Left lung (tissue), 10 donors: ENCODE results near the gene AMN1. TPM values are rescaled to one million over a fixed set of nuclear protein-coding genes. Genes with fewer than 3 reads are reported as not detected.
A peak's percentile ranks its signal among the peaks of the same experiment; 100 is the strongest.

Experiments
- ATAC-seq: fragments of 200-7000 bp; cut with Tn5 transposase; one replicate; pipeline ENCODE4 v1.9.1; 2020; ENCODE audit warnings: moderate library complexity
- DNase-seq, 4 donors: peaks; one replicate each; pipeline ENCODE4 v3.0.0-alpha.2; 2013 to 2020
- H3K27ac ChIP-seq, 2 donors: fragments of 200-600 bp; sonication (generic) in 1 of 2; one replicate each; pipeline versions ENCODE4 v1.5.0 to v1.8.0; 2020 to 2021
- H3K27me3 ChIP-seq, 2 donors: fragments of 200-600 bp; sonication (generic) in 1 of 2; one replicate each; pipeline versions ENCODE4 v1.5.0 to v1.8.0; 2020 to 2021
- H3K36me3 ChIP-seq, 2 donors: fragments of 200-600 bp; sonication (generic) in 1 of 2; one replicate each; pipeline versions ENCODE4 v1.5.0 to v1.8.0; 2020 to 2021
- H3K4me1 ChIP-seq, 2 donors: fragments of 200-600 bp; one replicate each; pipeline ENCODE4 v1.8.0; 2021
- H3K4me3 ChIP-seq, 2 donors: fragments of 200-600 bp; sonication (generic) in 1 of 2; one replicate each; pipeline versions ENCODE4 v1.5.0 to v1.8.0; 2020 to 2021; ENCODE audit warnings: mild to moderate bottlenecking in 1 of 2
- H3K9me3 ChIP-seq, 2 donors: fragments of 200-600 bp; sonication (generic) in 1 of 2; one replicate each; pipeline versions ENCODE4 v1.5.0 to v1.8.0; 2020 to 2021
- CTCF ChIP-seq, 2 donors: fragments of 200-600 bp; sonication (generic) in 1 of 2; IDR thresholded peaks; one replicate each; pipeline versions ENCODE4 v1.5.0 to v1.8.0; 2021; ENCODE audit warnings: antibody characterized with exemption in 2 of 2
- intact Hi-C, 2 donors: fragments of 100-400 bp; cut with DNase I; formaldehyde crosslinking; loops; one replicate each; pipeline versions ENCODE4 v1.11.2 to v1.14.2; 2022
- polyA plus RNA-seq, 6 donors: library from polyadenylated mRNA; unstranded; fragments of 120-200 nt; gene quantifications; one replicate each; pipeline ENCODE4 v1.2.1, GENCODE V29; 2013; ENCODE audit not compliant: insufficient read length in 6 of 6
- total RNA-seq, 2 donors: library from RNA; stranded (reverse); fragmentation: NEBNext Ultra II Directional; extraction: Animal tissue kit (Norgen Biotek cat#: 25700); gene quantifications; one replicate each; pipeline ENCODE4 v1.2.1, GENCODE V29; 2021
- donor health status: DM: no; HTN: yes; CAD: no.
- donor health status: DM: no; HTN: no; CAD: no.

The AMN1 gene
- total and polyA plus RNA-seq, 8 donors: 6.6 to 19.7 (median 17.3) TPM

- no peaks in the 10 kb centered on the region for H3K27me3 ChIP-seq
- peaks cover 0 to 2% of the 10 kb centered on the region in 2 donors for H3K36me3 ChIP-seq
- DNase-seq (no peak), ATAC-seq (no peak)
- H3K4me1 ChIP-seq: peaks cover 0 to 2% of the 10 kb centered on the region in 2 donors
- H3K9me3 ChIP-seq: peaks cover 0 to 13% of the 10 kb centered on the region in 2 donors
- TF ChIP-seq CTCF (IDR thresholded peaks at IDR 0.05): no peak
- no peak overlapping the region for H3K4me3 ChIP-seq
- no peak overlapping the region for H3K27ac ChIP-seq
- intact Hi-C loops: no loop called here
Measured at GRCh38 chr12:31663576-31663975, 65.2 kb downstream of the AMN1 start.

GRCh38 chr12:31662176-31662849, 66.5 kb downstream of the AMN1 start:
- DNase-seq: no peak
- intact Hi-C loops: no loop called here

GRCh38 chr12:31659087-31659942, 69.5 kb downstream of the AMN1 start, which contains the start of gene ETFBKMT:
Gene ETFBKMT, plus strand, starts transcription at chr12:31659688. Its CDS starts 2,266 bp downstream, at chr12:31661954.
- intact Hi-C loops: loop anchor here in 1 of 2 donors (10.0 kb wide), 1 partner anchor 645 kb away; no protein-coding TSS in a partner anchor
- Histone ChIP-seq H3K27me3 (peaks cover 0 to 4% of the 10 kb centered on the region in 2 donors), H3K4me3 (peak within 1 kb of the TSS; percentile 61 to 71), H3K36me3 (no peaks in the 10 kb centered on the region), H3K27ac (peak within 1 kb of the TSS; percentile 96 to 98), H3K9me3 (no peaks in the 10 kb centered on the region), H3K4me1 (peaks cover 0 to 6% of the 10 kb centered on the region in 2 donors)
- peak; percentile 97 for ATAC-seq
- DNase-seq: peak; percentile 83 to 94 (median 92)
- TF ChIP-seq CTCF (IDR thresholded peaks at IDR 0.05): peak; percentile 17 to 54

More at GRCh38 chr12:31662176-31662849, 66.5 kb downstream of the AMN1 start:
- ATAC-seq: no peak
- peaks cover 0 to 6% of the 10 kb centered on the region in 2 donors for H3K4me1 ChIP-seq
- no peaks in the 10 kb centered on the region for H3K36me3 ChIP-seq
- no peak overlapping the region for H3K4me3 ChIP-seq
- H3K27me3 ChIP-seq: no peaks in the 10 kb centered on the region
- no peak for TF ChIP-seq CTCF (IDR thresholded peaks at IDR 0.05)
- peaks cover 0 to 9% of the 10 kb centered on the region in 2 donors for H3K9me3 ChIP-seq
- H3K27ac ChIP-seq: no peak overlapping the region

GRCh38 chr12:31658471-31659086, 70.2 kb downstream of the AMN1 start:
- Histone ChIP-seq H3K27me3 (peaks cover 0 to 5% of the 10 kb centered on the region in 2 donors), H3K4me1 (peaks cover 0 to 9% of the 10 kb centered on the region in 2 donors), H3K4me3 (peak overlapping the region; percentile 61 to 71), H3K27ac (peak overlapping the region; percentile 96 to 98), H3K36me3 (no peaks in the 10 kb centered on the region), H3K9me3 (no peaks in the 10 kb centered on the region)
- peak in 2 of 4 donors; percentile 10 to 32 for DNase-seq
- peak; percentile 3 for ATAC-seq
- no peak for TF ChIP-seq CTCF (IDR thresholded peaks at IDR 0.05)
- intact Hi-C loops: loop anchor here in 1 of 2 donors (10.0 kb wide), 1 partner anchor 646 kb away; no protein-coding TSS in a partner anchor
